AG04450 (cell line): ENCODE data around the gene CCDC86. TPM values are rescaled to one million over a fixed set of nuclear protein-coding genes. Genes with fewer than 3 reads are reported as not detected.

Experiments used
- CTCF ChIA-PET: fragments of 300-600, 350-600 bp; formaldehyde crosslinking; extraction: SDS; loops from one replicate; lab custom pipeline; 2022; ENCODE audit warnings: antibody characterized with exemption, inconsistent platforms; lab: Charles Lee
- POLR2A ChIA-PET: fragments of 350-600 bp; formaldehyde crosslinking; extraction: SDS; loops from one replicate; lab custom pipeline; 2021; ENCODE audit warnings: antibody characterized with exemption, inconsistent platforms; lab: Yijun Ruan, JAX
- DNase-seq: peaks from one replicate; pipeline ENCODE4 v3.0.0-alpha.2; 2011; ENCODE audit warnings: low read depth, low spot score
- H3K27ac ChIP-seq: one replicate; pipeline ENCODE4 v1.5.1; 2012; ENCODE audit warnings: low read depth, low read length, control low read depth
- H3K27me3 ChIP-seq: one replicate; pipeline ENCODE4 v1.6.0; 2012; ENCODE audit warnings: low read length; ENCODE audit not compliant: control insufficient read depth, insufficient read depth
- H3K4me3 ChIP-seq: 2 replicates; pipeline ENCODE4 v1.5.1; 2011; ENCODE audit warnings: mild to moderate bottlenecking, low read depth, low read length, control low read depth
- H3K9me3 ChIP-seq: 2 replicates; pipeline ENCODE4 v1.5.1; 2012; ENCODE audit warnings: low read length; ENCODE audit not compliant: control insufficient read depth, insufficient read depth
- CTCF ChIP-seq: IDR thresholded peaks from 2 replicates; pipeline ENCODE4 v1.5.1; 2011; ENCODE audit warnings: low read depth, low read length, control low read depth, inconsistent platforms
- polyA minus RNA-seq: library from RNA; depleted of rRNA, polyadenylated mRNA; stranded (reverse); fragments of >200 nt; gene quantifications from 2 replicates; pipeline ENCODE4 v1.2.3, GENCODE V29; 2011; rRNA and poly(A)+ RNA removed
- polyA plus RNA-seq: library from polyadenylated mRNA; depleted of rRNA; stranded (reverse); fragments of >200 nt; gene quantifications from 2 replicates; pipeline ENCODE4 v1.2.3, GENCODE V29; 2011; rRNA removed

The CCDC86 gene
- polyA plus RNA-seq (15.2 and 17.9 TPM in 2 replicates), polyA minus RNA-seq (6.8 and 7.5 TPM in 2 replicates)

GRCh38 chr11:60841797-60842667, at the start of gene CCDC86:
Gene CCDC86, plus strand, starts transcription at chr11:60842113. Its CDS starts 12 bp downstream, at chr11:60842125.
- Histone ChIP-seq H3K27me3 (peaks cover 10% of the 10 kb centered on the region), H3K9me3 (peaks cover 2% of the 10 kb centered on the region; the same call in 1 of the 2 replicates), H3K27ac (peak within 1 kb of the TSS; percentile 66), H3K4me3 (peak within 1 kb of the TSS; percentile 89)
- TF ChIP-seq CTCF: no peak
- ChIA-PET POLR2A (no interaction called here), CTCF (interaction anchor here (1.2 to 4.0 kb wide), 3 partner anchors 11 to 57 kb away, joined by 10 to 33 read pairs (median 14); no protein-coding TSS in a partner anchor)
- peak; percentile 91 for DNase-seq

GRCh38 chr11:60792521-60792920, 49.4 kb upstream of the CCDC86 start:
- Histone ChIP-seq H3K4me3 (no peak overlapping the region), H3K27me3 (peaks cover 4% of the 10 kb centered on the region), H3K9me3 (peaks cover 3% of the 10 kb centered on the region; the same call in 1 of the 2 replicates), H3K27ac (no peak overlapping the region)
- DNase-seq: no peak
- TF ChIP-seq CTCF: no peak
- ChIA-PET CTCF (interaction anchor here (1.2 kb wide), 1 partner anchor 30 kb away, joined by 3 read pairs; no protein-coding TSS in a partner anchor), POLR2A (no interaction called here)

GRCh38 chr11:60795291-60795690, 46.6 kb upstream of the CCDC86 start:
- Histone ChIP-seq H3K9me3 (peaks cover 3% of the 10 kb centered on the region; the same call in 1 of the 2 replicates), H3K4me3 (no peak overlapping the region), H3K27me3 (peaks cover 4% of the 10 kb centered on the region), H3K27ac (no peak overlapping the region)
- no peak for TF ChIP-seq CTCF
- no peak for DNase-seq
- CTCF ChIA-PET: no interaction called here
- POLR2A ChIA-PET: no interaction called here

GRCh38 chr11:60797846-60798630, 43.9 kb upstream of the CCDC86 start:
- no peak for DNase-seq
- Histone ChIP-seq H3K27me3 (peaks cover 6% of the 10 kb centered on the region), H3K4me3 (no peak overlapping the region), H3K27ac (no peak overlapping the region), H3K9me3 (no peaks in the 10 kb centered on the region)
- ChIA-PET CTCF (no interaction called here), POLR2A (no interaction called here)
- TF ChIP-seq CTCF: no peak
